ENCODE data around the gene SLC10A2. TPM values are rescaled to one million over a fixed set of nuclear protein-coding genes. Genes with fewer than 3 reads are reported as not detected.

The SLC10A2 gene, protein sequence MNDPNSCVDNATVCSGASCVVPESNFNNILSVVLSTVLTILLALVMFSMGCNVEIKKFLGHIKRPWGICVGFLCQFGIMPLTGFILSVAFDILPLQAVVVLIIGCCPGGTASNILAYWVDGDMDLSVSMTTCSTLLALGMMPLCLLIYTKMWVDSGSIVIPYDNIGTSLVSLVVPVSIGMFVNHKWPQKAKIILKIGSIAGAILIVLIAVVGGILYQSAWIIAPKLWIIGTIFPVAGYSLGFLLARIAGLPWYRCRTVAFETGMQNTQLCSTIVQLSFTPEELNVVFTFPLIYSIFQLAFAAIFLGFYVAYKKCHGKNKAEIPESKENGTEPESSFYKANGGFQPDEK
- not detected in 2 replicates for total RNA-seq

GRCh38 chr13:103066079-103066780 is at the start of gene SLC10A2:
Gene SLC10A2, minus strand, starts transcription at chr13:103066417. Its CDS starts 168 bp downstream, at chr13:103066249.

Other genes with a start within 250 kb of the SLC10A2 start
- 34.0 and 51.8 TPM in 2 replicates for gene ERCC5, start 220.4 kb downstream of the SLC10A2 start, total RNA-seq